ENCODE data around the gene SF1. TPM values are rescaled to one million over a fixed set of nuclear protein-coding genes. Genes with fewer than 3 reads are reported as not detected.

The SF1 gene
- total RNA-seq, 1 donor = 95.9 TPM

DNA sequence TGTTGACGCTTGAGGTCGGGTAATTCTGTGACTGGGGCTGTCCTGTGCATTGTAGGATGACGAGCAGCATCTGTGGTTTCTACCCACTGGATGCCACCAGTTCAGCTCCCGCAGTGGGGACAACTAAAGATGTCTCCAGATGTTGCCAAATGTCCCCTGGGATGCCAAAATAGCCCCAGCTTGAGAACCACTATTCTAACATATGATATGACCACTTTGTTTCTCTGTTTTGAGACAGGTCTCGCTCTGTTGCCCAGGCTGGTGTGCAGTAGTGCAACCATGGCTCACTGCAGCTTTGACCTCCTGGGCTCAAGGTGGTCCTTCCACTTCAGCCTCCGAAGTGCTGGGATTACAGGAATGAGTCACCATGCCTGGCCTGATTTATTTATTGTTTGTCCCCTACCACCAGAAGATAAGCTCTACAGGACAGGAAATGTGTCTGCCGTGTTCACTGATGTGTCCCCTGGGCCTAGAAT is 36.4 kb upstream of the SF1 start:
- DNase-seq (ENCODE audit: low read depth) = no peak
- TF ChIP-seq CTCF (IDR thresholded peaks at IDR 0.05; ENCODE audit: insufficient read depth, low read depth, low read length) = no peak
- H3K4me3 ChIP-seq (ENCODE audit: low read depth, low read length) = no peak overlapping the region

GRCh38 chr11:64813826-64814225 is 35.5 kb upstream of the SF1 start:
- no peak for DNase-seq (ENCODE audit: low read depth)
- no peak for TF ChIP-seq CTCF (IDR thresholded peaks at IDR 0.05; ENCODE audit: insufficient read depth, low read depth, low read length)

DNA sequence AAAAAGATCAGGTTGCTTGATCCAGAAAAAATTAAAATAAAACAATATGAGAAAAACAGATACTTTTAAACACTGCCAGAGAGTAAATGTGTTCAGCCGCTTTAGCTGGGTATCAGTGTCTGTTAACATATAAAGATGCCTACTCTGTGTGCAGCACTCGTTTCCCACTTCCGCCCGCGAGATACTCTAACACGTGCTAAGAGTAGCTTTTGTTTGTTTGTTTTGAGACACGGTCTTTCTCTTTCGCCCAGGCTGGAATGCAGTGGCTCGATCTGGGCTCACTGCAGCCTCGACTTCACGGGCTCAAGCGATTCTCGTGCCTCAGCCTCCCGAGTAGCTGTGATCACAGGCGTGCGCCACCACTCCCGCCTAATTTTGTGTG is 32.5 kb upstream of the SF1 start:
- no peak for DNase-seq (ENCODE audit: low read depth)

More at GRCh38 chr11:64813826-64814225, 35.5 kb upstream of the SF1 start:
- H3K4me3 ChIP-seq (ENCODE audit: low read depth, low read length) = no peak overlapping the region

DNA sequence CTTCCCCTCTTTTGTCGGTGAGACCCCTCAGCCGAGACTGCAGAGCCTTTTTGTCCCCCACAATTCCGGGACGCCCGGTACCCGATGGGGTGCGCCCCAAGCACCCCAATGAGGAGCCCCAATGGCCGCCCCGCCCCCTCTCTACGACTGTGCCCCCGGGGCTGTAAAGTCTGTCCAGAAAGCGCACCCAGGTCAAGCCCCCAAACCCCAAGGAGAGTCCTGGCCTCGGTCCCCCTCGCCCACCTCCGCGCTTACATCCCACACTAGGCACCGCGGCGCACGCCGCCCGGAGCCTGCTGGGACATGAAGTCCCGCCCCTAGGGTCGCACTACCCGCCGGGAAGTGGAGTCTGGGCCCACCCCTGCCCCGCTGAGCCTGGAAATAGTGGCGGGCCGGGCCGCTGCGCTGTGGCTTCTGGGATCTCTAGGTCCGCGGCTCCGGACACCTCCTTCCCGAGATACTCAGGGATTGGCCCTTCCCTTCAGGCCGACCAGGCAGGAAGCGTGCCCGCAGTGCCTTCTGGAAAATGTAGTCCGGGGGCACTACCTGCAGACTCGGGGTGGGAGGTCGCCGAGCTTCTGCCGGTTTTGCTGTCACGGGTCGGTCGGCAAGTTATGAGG is 32.0 kb upstream of the SF1 start, which contains the start of gene MEN1:
Gene MEN1, minus strand, starts transcription at position 281 of the 620 bp plus-strand sequence. CDS start 442 bp downstream, outside the sequence.
- peak within 1 kb of the TSS; percentile 92 for H3K4me3 ChIP-seq (ENCODE audit: low read depth, low read length)
- no peak for TF ChIP-seq CTCF (IDR thresholded peaks at IDR 0.05; ENCODE audit: insufficient read depth, low read depth, low read length)
- peak; percentile 95 for DNase-seq (ENCODE audit: low read depth)

More for the DNA sequence above, 32.5 kb upstream of the SF1 start:
- H3K4me3 ChIP-seq (ENCODE audit: low read depth, low read length) = peak overlapping the region; percentile 92
- no peak for TF ChIP-seq CTCF (IDR thresholded peaks at IDR 0.05; ENCODE audit: insufficient read depth, low read depth, low read length)

GRCh38 chr11:64809781-64810241 is 31.5 kb upstream of the SF1 start:
- DNase-seq (ENCODE audit: low read depth) = no peak
- H3K4me3 ChIP-seq (ENCODE audit: low read depth, low read length) = peak overlapping the region; percentile 92
- no peak for TF ChIP-seq CTCF (IDR thresholded peaks at IDR 0.05; ENCODE audit: insufficient read depth, low read depth, low read length)

DNA sequence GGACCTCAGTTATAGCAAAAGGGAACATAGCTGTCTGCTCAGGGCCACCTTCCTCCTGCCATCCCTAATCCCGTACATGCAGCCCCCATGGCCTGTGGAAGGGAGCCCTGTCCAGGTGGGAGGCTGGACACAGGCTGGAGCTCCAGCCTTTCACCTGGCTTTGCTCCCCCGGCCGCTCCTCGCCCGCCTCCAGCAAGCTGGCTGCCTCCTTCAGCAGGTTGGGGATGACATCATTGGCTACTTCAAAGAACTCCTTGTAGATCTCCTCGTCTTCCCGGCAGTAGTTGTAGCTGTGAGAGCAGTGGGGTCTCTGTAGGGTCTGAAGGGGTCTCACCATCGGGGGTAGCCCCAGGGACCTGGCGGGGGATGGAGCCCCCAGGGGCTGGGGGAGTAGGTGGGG is 27.1 kb upstream of the SF1 start:
- DNase-seq (ENCODE audit: low read depth) = no peak
- TF ChIP-seq CTCF (IDR thresholded peaks at IDR 0.05; ENCODE audit: insufficient read depth, low read depth, low read length) = no peak
- no peak overlapping the region for H3K4me3 ChIP-seq (ENCODE audit: low read depth, low read length)
